GM19099 (cell line): ENCODE measurements around the gene BCL2L11.

ENCODE experiments used
- POLR2A ChIP-seq: IDR thresholded peaks from 3 replicates; pipeline ENCODE4 v1.6.1; 2011; ENCODE audit warnings: low read depth; ENCODE audit not compliant: insufficient read length; ENCODE audit errors: extremely low read depth

Gene BCL2L11

DNA sequence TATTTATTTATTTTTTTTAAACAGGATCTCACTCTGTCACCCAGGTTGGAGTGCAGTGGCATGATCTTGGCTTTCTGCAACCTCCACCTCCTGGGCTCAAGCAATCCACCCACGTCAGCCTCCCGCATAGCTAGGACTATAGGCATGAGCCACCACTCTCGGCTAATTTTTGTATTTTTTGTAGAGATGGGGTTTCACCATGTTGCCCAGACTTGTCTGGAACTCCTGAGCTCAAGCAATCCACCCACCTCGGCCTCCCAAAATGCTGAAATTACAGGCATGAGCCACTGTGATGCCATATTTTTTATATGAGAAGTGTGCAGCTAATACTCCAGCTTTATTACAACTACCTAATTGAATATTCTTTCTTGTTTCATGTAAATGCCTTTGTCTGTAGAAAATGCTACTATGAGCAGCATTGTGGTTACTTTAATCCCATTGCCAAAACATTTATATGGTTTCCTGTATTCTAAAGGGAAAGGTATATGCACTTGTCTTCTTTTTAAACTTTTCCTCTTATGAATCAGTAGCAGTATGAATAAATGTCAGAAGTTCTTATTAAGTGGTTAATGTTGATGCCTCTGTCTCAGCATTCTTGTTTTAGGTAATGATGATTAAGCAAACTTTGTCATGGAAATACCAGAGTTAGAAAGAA lies 9.5 kb upstream of the BCL2L11 start:
- no peak for TF ChIP-seq POLR2A

DNA sequence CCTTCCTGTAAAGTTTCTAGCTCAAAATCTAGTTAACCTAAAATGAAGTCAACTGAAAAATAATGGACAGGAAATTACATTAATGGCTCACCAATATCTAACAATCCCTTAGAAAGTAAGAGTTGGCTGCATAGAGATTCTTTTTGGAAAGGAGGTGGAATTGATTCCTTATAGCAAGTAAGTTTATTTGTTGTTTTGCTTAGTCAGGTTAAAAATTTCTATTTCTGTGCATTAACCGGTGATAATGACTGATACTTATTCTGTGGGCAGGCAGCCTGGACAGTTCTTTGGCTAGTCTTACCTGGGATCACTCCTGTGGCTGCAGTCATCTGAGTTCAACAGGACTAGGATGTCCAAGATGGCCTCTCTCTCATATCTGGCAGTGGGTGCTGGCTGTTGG lies 6.9 kb upstream of the BCL2L11 start:
- no peak for TF ChIP-seq POLR2A

DNA sequence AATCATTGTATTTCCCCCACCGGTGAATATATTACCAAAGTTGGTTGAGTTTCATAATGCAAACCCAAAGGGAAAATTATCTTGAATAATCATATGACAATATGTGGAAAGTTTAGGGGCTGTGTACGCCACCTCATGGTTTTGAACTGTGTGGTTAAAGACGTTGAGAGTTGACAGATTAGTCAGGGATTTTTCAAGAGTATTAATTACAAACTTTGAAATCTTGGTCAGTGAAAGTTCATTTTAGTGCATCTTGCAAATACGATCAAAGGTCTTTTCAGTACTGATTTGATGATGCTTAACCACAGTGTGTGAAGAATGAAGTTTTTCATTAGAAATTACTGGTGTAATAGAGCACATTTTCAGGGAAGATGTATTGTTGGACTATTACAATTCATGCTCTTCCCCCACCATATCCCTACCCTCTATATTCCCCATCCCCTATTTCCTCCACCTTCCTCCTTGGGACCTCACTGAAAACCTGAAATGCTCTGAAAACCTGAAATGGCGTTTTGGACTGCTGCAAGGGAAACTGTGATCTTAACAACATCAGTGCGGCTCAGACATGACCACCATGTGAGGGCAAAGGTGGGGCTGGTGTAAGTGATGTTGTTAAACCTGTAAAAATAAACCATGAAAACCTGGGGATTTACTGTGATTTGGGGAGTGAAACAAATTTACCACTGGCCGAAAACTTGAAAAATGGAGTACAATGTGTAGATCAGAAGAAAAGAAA lies 4.5 kb upstream of the BCL2L11 start:
- no peak for TF ChIP-seq POLR2A

DNA sequence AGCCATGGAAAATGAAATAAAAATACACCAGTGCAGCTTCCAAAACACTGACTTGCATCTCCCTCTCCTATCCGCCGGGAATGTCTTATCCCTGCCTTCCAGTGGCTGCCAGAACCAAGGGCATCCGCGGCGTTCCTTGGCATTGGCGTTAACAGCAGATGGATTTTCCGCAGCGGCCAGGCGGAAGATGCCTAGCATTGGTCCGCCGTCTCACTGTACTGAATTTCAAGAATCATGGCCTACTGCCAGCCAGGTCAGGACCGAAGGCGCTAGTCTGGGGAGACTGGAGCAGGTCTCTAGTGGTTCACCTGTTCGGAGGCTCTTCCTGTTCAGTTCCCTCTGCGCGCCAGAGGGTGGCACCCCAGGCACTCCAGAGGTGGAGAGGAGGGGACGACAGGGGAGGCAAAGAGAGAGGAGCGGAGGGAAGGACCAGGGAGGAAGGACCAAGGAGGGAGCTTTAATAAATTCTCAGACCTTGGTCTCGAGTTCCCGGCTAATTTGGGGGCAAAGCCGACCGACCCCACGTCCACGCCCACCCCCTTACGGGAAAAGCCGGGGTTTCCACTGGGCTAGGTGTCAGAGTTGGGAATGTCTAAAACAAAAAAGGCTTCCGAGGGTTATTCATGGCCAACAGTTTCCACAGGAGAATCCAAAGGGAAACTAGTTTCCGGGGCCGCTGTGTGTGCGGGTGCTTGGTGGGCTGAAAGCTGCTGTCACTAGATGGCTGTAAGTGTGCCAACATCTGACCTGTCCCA lies 3.7 kb upstream of the BCL2L11 start:
- TF ChIP-seq POLR2A = no peak

DNA sequence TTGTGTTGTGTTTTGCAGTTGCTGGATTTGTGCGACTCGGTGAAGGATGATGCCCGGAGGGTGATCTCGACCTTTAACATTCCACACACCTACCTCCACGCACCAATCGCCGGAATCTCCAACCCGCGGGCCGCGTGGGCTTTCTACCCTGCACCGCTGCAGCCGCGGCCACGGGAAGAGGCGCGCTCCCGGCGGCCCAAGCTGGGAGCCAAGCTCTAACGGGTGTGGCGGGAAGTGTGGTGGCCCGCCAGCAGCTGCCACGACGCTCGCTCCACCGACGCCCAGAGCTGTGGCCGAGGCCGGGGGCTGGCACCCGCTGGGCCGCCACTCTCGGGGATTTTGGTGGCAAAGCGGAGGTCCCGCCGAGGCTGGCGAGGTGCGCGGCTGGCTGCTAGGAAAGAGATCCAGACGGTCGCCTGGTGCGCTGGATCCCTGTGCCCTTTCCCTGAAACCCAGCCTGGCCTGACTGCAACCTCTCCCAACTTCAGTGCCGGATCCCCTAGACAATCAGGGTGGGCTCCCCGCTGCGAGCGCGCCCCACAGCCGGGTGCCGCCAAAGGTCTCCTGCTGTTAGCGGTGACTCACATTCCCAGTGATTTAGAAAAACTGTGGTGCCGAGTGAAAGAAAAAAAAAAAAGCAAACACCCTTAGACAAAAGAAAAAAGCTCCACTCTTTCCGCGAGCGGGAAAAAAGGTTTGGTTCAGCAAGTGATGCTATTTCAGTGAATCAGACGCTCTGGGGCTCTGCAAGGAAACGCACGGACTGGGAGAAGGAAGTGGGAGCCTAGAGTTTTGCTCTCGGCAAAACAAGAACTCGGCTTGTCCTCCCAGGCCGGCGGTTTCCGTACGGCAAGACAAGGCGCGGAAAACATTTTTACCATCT lies 2.9 kb upstream of the BCL2L11 start:
- TF ChIP-seq POLR2A = no peak

DNA sequence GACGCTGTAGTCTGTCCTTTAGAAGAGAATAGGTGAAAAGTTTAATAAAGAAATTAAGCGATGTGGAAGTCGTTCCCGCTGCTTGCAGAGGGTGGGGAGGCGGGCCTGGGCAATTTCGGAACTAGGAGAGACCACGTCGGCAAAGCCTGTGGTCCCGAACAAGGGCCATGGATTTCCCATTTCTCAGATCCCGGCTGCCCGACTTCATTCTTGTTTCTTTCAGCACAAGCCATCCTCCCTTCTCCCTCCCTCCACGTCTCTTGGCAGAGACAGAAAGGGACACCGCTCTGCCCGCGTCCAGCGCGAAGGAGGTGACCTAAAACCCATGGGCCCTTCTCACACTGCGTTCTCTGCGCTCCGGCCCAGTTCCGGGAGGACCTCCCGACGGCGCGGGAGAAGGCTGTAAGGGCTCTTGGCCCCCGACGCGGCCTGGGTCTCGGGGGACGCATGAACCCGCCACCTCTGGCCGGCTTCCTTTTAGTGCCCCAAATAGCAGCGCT lies 2.2 kb upstream of the BCL2L11 start:
- TF ChIP-seq POLR2A = no peak

DNA sequence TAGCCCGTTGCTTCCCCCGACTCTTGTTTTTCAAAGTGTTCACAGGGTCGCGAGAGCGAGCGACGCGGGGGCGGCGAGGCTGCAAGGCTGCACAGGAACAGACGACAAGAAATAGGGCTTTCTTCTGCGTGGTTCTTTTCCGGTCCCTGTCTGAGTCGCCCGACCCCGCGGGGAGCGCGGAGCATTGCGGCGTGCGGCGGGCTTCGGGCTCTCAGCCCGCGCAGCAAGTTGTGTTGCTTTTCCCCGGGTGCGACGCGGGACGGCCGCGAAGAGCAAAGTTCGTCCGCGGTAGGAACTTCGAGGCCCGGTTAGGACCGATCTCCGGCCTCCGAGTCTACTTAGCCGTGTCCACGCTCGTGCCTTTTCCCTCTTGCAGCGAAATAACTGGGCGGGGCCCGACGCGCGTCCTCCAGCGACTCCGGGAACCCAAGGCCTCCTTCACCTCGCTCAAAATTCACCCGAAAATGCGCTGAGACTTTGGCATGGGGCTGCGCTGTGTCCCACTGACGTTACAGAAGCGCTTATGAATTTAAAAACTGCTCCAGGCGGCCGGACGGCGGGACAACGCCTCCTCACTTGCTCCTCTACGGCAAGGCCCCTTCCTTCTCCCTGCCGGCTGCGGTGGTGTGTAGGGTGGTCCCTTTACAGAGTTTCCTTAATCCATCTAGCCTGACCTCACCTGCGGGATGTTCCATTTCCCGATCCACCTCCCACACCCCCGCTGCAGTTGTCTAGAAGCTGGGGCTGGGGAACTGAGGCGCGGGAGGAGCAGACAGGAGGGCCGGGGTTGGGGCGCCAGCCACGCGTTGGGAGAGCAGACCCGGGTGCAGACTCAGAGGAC lies 1.5 kb upstream of the BCL2L11 start:
- no peak for TF ChIP-seq POLR2A

DNA sequence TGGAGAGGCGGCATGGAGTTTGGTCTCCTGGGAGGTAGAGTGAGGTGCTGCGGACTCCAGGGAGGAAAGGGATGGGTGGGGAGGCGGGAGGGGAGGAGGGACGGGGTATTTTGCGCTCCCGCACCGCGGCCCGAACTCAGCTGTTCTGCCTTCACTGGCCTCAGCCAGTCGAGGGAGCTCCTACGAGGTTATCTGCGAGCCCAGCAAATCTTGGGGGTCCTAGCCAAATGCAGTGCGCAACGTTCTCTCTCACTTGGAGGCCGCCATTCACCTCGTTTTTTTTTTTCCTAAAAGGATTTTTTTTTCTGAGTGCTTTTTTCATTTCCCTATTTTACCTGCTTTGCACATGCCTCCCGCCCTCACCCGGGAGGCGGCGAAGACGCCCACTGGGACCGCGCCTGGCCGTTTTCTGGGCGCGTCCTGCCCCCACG lies 877 bp upstream of the BCL2L11 start:
- no peak for TF ChIP-seq POLR2A

DNA sequence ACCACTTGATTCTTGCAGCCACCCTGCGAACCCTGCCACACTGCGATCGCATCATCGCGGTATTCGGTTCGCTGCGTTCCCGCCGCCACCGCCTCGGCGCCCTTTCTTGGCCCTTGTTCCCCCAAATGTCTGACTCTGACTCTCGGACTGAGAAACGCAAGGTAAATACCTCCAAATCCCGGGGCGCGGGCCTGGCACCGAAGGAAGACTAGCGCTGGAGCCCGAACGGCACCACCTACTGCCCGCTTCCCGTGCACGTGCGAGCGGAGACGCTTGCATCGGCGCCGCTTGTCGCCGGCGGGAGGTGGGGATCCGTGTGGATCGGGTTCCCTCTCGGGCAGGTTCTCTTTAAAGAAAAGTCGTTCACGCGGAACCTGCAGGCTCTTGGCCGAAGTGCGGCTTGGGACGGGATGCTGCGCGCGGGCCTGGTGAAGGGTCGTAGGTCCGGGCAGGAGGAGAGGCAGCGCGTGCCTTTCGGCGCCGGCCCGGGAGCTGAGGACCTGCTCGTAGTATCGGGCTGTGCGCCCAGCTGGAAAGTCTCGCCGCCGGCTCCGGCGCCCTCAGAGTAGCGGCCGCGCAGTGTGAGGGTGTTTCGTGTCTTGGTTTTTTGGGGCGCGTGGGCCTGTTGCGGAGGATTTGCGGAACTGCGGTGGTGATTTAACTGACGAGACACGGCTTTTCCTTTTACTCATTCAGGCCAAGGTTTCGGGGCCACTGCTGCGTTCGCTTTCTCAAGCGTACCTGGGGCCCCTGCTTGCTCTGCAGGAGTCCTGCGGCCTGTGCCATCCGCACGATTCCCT lies 514 bp downstream of the BCL2L11 start:
- no peak for TF ChIP-seq POLR2A

DNA sequence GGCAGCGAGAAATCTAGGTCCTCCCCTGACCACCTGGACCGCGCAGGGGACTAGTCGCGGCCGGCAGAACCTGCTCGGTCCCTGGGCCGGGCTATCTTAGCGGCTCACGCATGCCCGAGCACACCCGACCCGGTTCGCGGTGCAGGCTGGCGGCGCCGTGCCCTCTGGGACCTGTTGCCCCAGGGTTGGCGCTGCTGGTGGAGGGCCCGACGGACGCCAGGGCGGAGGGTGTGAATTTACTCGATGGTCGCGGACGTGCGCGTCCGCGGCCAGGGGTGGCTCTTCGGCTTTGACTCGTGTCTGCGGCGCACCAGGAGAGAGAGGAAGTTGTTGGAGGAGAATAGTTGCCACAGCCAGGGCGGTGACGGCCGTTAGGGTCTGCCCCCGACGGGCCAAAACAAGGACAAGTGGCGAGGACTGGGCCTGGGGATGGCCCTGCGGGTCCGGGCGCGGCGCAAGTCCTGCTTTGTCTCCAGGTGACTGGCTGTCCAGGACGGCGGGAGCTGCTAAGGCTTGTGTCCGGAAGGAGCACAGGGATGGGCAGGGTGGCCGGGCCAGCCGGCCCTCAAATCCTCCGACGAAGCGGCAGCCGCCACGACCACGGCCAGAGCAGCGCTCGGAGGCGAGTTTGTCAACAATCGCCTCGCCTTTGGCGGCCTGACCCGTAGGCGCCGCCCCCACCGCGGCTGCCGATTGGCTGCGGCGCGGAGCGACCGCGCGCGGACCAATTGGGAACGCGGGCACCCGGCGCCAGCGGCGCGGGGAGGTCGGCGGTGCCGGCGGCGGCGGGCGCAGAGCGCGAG lies 1.3 kb downstream of the BCL2L11 start:
- TF ChIP-seq POLR2A = peak; percentile 38

DNA sequence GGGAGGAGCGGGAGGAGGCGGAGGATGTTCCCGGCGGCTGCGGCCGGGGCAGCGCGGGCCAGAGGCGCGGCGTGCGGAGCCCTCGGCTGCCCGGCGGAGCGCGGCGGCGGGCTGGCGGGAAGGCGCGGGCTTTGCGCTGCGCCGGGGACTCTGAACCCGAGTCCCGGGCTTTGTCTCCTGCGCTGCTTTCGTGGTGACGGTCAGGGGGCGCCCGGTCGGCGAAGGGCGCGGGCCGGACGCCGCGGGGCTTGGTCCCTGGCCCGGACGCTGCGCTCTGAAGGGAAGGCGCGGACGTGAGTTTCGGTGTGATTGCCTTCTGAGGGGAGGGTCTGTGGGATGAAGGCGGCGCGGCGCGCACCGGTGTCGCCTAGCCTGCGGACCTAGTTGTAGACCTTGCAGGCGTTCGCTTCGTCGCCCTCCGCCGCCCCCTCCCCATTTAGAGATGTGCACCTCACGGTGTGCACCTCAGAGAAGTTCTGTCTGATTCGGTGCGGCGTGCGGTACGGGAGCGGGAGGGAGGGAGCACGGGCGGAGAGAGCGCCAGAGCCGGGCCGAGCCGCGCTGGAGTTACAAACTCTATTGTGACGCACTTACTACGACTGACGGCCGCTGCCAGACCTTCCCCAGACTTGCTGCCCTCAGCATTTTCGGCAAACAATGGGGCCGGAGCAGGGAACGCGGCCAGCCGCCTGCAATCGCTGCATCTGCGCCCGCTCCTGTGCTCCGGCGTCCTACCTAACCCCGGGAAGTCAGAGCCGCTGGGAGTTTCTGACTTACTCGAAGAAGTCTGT lies 2.1 kb downstream of the BCL2L11 start:
- no peak for TF ChIP-seq POLR2A
